Loucy (cell line): Measurements from ENCODE around the gene HOTAIR.

Experiments used
- H2AFZ ChIP-seq: fragments of 200-600 bp; sonication (generic); 2 replicates; pipeline ENCODE4 v1.6.0; 2016; ENCODE audit warnings: antibody characterized with exemption, mild to moderate bottlenecking, low read length, moderate library complexity
- H3F3A ChIP-seq: fragments of 200-600 bp; 2 replicates; pipeline ENCODE4 v1.6.0; 2016; ENCODE audit warnings: antibody characterized with exemption, low read depth, mild to moderate bottlenecking
- H3K27me3 ChIP-seq: fragments of 200-600 bp; sonication (generic); 2 replicates; pipeline ENCODE4 v1.6.1; 2014; ENCODE audit warnings: low read length, mild to moderate bottlenecking; ENCODE audit not compliant: insufficient read depth, poor library complexity, severe bottlenecking
- H3K36me3 ChIP-seq: fragments of 200-600 bp; sonication (generic); 2 replicates; pipeline ENCODE4 v1.6.1; 2016; ENCODE audit warnings: low read length; ENCODE audit not compliant: insufficient read depth
- H3K4me1 ChIP-seq: fragments of 200-600 bp; sonication (generic); 2 replicates; pipeline ENCODE4 v1.5.1; 2014; ENCODE audit warnings: low read length, mild to moderate bottlenecking; ENCODE audit not compliant: insufficient read depth, poor library complexity, severe bottlenecking
- H3K4me2 ChIP-seq: fragments of 200-600 bp; sonication (generic); 2 replicates; pipeline ENCODE4 v1.6.0; 2014; ENCODE audit warnings: antibody characterized with exemption, low read length, low read depth, mild to moderate bottlenecking; ENCODE audit not compliant: poor library complexity, severe bottlenecking
- H3K4me3 ChIP-seq: fragments of 200-600 bp; sonication (generic); 2 replicates; pipeline ENCODE4 v1.5.1; 2014; ENCODE audit warnings: low read length, mild to moderate bottlenecking, mixed read lengths; ENCODE audit not compliant: poor library complexity, severe bottlenecking
- H3K79me2 ChIP-seq: fragments of 200-600 bp; sonication (generic); 2 replicates; pipeline ENCODE4 v1.6.1; 2014; ENCODE audit warnings: low read length; ENCODE audit not compliant: insufficient read depth
- H3K9ac ChIP-seq: fragments of 200-600 bp; sonication (generic); 2 replicates; pipeline ENCODE4 v1.6.0; 2014; ENCODE audit warnings: mild to moderate bottlenecking, low read depth, low read length, moderate library complexity; ENCODE audit not compliant: poor library complexity, severe bottlenecking
- H3K9me2 ChIP-seq: fragments of 200-600 bp; sonication (generic); replicated peaks from 2 replicates; pipeline ENCODE4 v1.6.1; 2016; ENCODE audit warnings: low read depth, low read length, mixed read lengths
- H3K9me3 ChIP-seq: fragments of 200-600 bp; sonication (generic); 2 replicates; pipeline ENCODE4 v1.6.1; 2014; ENCODE audit warnings: mild to moderate bottlenecking, antibody characterized with exemption, low read length, low read depth; ENCODE audit not compliant: insufficient read depth
- H4K20me1 ChIP-seq: fragments of 200-600 bp; sonication (generic); 2 replicates; pipeline ENCODE4 v1.6.0; 2014; ENCODE audit warnings: antibody characterized with exemption, low read length, mild to moderate bottlenecking; ENCODE audit not compliant: insufficient read depth, poor library complexity, severe bottlenecking
- CTCF ChIP-seq: fragments of 200-600 bp; sonication (generic); conservative IDR thresholded peaks from 2 replicates; pipeline ENCODE4 v1.5.1; 2014; ENCODE audit warnings: mild to moderate bottlenecking, antibody characterized with exemption, low read length
- EZH2phosphoT487 ChIP-seq: fragments of 200-600 bp; IDR thresholded peaks from 2 replicates; pipeline ENCODE4 v1.6.1; 2018; ENCODE audit warnings: antibody characterized with exemption, mild to moderate bottlenecking, moderate library complexity, borderline replicate concordance

HOTAIR gene

DNA sequence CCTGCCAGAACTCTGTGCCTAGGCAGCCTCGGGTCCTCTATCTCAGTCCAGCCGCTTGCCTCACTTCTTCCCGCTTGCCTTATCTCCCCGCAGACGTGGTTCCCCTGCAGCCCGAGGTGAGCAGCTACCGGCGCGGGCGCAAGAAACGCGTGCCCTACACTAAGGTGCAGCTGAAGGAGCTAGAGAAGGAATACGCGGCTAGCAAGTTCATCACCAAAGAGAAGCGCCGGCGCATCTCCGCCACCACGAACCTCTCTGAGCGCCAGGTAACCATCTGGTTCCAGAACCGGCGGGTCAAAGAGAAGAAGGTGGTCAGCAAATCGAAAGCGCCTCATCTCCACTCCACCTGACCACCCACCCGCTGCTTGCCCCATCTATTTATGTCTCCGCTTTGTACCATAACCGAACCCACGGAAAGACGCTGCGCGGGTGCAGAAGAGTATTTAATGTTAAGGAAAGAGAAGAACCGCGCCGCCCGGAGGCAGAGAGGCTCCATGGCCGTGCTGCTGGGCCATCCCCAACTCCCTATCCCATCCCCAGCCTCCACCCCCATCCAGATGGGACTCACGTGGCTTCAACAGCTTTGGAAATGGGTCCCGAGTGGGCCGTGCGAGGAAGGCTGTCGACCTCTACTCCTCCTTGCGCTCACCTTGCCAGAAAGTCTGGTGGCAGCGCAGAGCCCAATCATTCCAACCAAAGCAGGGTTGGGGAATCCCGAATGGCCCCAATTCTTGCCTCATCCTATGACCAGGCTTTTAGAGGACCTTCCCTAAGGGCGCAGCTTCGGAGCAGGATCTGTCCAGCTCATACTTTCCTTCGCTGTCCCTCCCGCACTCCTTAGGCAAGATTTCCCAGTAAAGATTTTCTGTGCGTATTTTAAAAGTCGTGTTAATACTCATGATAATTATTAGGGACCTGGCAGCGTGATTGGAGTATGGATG, 29.6 kb downstream of the HOTAIR start:
- Histone ChIP-seq H4K20me1 (no peaks in the 10 kb centered on the region), H3K9me3 (no peaks in the 10 kb centered on the region), H3K4me2 (no peak overlapping the region), H3K4me3 (no peak overlapping the region), H3K79me2 (no peaks in the 10 kb centered on the region), H3K36me3 (no peaks in the 10 kb centered on the region), H3K9me2 (no peaks in the 10 kb centered on the region), H2AFZ (no peak overlapping the region), H3K4me1 (peaks cover 10% of the 10 kb centered on the region), H3K27me3 (no peaks in the 10 kb centered on the region), H3K9ac (no peak overlapping the region), H3F3A (no peaks in the 10 kb centered on the region)
- TF ChIP-seq EZH2phosphoT487, result no peak
- TF ChIP-seq CTCF, result no peak

GRCh38 chr12:53944209-53944608, 30.5 kb downstream of the HOTAIR start:
- Histone ChIP-seq H3K4me1 (peaks cover 10% of the 10 kb centered on the region), H3K27me3 (no peaks in the 10 kb centered on the region), H3K4me2 (no peak overlapping the region), H2AFZ (no peak overlapping the region), H4K20me1 (no peaks in the 10 kb centered on the region), H3F3A (no peaks in the 10 kb centered on the region), H3K9me3 (no peaks in the 10 kb centered on the region), H3K9ac (no peak overlapping the region), H3K36me3 (no peaks in the 10 kb centered on the region), H3K79me2 (no peaks in the 10 kb centered on the region), H3K4me3 (no peak overlapping the region), H3K9me2 (no peaks in the 10 kb centered on the region)
- TF ChIP-seq EZH2phosphoT487 (no peak), CTCF (no peak)

GRCh38 chr12:53942467-53942997, 32.2 kb downstream of the HOTAIR start:
- H3K79me2 ChIP-seq, result no peaks in the 10 kb centered on the region

More at GRCh38 chr12:53942467-53942997, 32.2 kb downstream of the HOTAIR start:
- Histone ChIP-seq H4K20me1 (no peaks in the 10 kb centered on the region), H2AFZ (no peak overlapping the region), H3K9me3 (no peaks in the 10 kb centered on the region), H3K4me1 (peaks cover 10% of the 10 kb centered on the region), H3K9me2 (no peaks in the 10 kb centered on the region), H3K9ac (no peak overlapping the region), H3F3A (no peaks in the 10 kb centered on the region), H3K4me3 (no peak overlapping the region), H3K27me3 (no peaks in the 10 kb centered on the region), H3K4me2 (no peak overlapping the region), H3K36me3 (no peaks in the 10 kb centered on the region)
- TF ChIP-seq CTCF, result no peak
- no peak for TF ChIP-seq EZH2phosphoT487
